Hematopoietic multipotent progenitor cell treated with erythropoietin and hydrocortisone succinate and interleukin-3 and kit ligand, for 17 days (in vitro differentiated cells): ENCODE measurements around the gene ARHGEF25.
A peak's percentile ranks its signal among the peaks of the same experiment; 100 is the strongest.
"Not testable (repeated sequence)": the region's sequence is repeated elsewhere in the genome, so short reads cannot be mapped to it uniquely, and the experiment has no call there.

Experiments
- DNase-seq: peaks from one replicate; pipeline ENCODE4 v3.0.0-alpha.2; 2015; ENCODE audit warnings: low spot score

Gene ARHGEF25

GRCh38 chr12:57585156-57585555 lies 26.1 kb upstream of the ARHGEF25 start:
- DNase-seq: no peak

- no peak for DNase-seq
These were observed 25.1 kb upstream of the ARHGEF25 start for GRCh38 chr12:57586128-57586527.

GRCh38 chr12:57586832-57587429 lies 24.3 kb upstream of the ARHGEF25 start:
- DNase-seq: no peak

GRCh38 chr12:57588951-57589610 lies 22.2 kb upstream of the ARHGEF25 start:
- DNase-seq: not testable (repeated sequence)

- no peak for DNase-seq
These were observed 20.8 kb upstream of the ARHGEF25 start for GRCh38 chr12:57590479-57590863.

- peak; percentile 92 for DNase-seq
These were observed 20.1 kb upstream of the ARHGEF25 start, which contains the start of gene PIP4K2C for GRCh38 chr12:57590864-57591781. Gene PIP4K2C, plus strand, starts transcription at chr12:57591192. Its CDS starts 98 bp downstream, at chr12:57591290.

GRCh38 chr12:57591782-57592325 lies 19.4 kb upstream of the ARHGEF25 start:
- DNase-seq: no peak

- no peak for DNase-seq
These were observed 18.6 kb upstream of the ARHGEF25 start for GRCh38 chr12:57592551-57593165.

- no peak for DNase-seq
These were observed 18.0 kb upstream of the ARHGEF25 start for GRCh38 chr12:57593187-57593586.

GRCh38 chr12:57600395-57600794 lies 10.8 kb upstream of the ARHGEF25 start:
- no peak for DNase-seq

- no peak for DNase-seq
These were observed 8.7 kb upstream of the ARHGEF25 start for GRCh38 chr12:57602544-57602943.

GRCh38 chr12:57603324-57603723 lies 7.9 kb upstream of the ARHGEF25 start:
- no peak for DNase-seq

GRCh38 chr12:57603815-57604453 lies 7.3 kb upstream of the ARHGEF25 start:
- no peak for DNase-seq

- no peak for DNase-seq
These were observed 6.7 kb upstream of the ARHGEF25 start, which contains the start of gene DTX3 for GRCh38 chr12:57604454-57604991. Gene DTX3, plus strand, starts transcription at chr12:57604824. Its CDS starts 1,694 bp downstream, at chr12:57606518.

GRCh38 chr12:57604992-57605810 lies 6.0 kb upstream of the ARHGEF25 start:
- no peak for DNase-seq

GRCh38 chr12:57605811-57606311 lies 5.4 kb upstream of the ARHGEF25 start:
- no peak for DNase-seq

GRCh38 chr12:57606399-57606798 lies 4.8 kb upstream of the ARHGEF25 start:
- no peak for DNase-seq

GRCh38 chr12:57606821-57607220 lies 4.4 kb upstream of the ARHGEF25 start:
- DNase-seq: no peak

GRCh38 chr12:57607958-57608663 lies 3.1 kb upstream of the ARHGEF25 start:
- no peak for DNase-seq
